CMK (cell line): ENCODE data around the gene SLIT3.
A peak's percentile ranks its signal among the peaks of the same experiment; 100 is the strongest.

Experiments used
- DNase-seq: peaks from one replicate; pipeline ENCODE4 v3.0.0-alpha.2; 2010; ENCODE audit warnings: low read depth

Gene SLIT3

DNA sequence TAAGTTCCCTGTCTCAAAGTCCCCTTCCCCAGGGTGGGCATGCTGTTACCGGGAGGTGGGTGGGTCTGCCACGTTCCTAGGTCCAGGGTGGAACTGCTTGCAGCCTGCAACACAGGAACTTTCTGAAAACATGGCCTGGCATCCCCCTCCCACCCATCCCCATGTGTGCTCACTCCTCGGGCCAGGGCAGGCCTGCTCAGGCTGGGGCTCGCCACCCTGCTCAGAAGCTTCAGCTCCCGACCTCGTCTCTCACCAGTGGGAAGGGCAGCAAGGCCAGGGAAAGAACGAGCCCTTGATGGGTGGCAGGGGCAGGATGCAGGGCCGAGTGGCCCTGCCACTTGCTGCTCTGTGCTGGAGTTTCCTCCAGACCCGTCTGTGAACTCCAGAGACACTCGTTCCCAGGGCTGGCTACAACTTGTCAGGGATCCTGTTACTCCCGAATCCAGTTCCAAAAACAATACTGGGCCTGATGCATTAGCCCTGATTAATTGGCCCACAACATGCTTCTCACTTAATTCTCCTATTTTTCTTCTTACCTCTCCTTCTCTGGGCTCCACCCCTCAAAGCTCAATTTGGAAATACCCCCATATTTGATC, 197.3 kb downstream of the SLIT3 start:
- no peak for DNase-seq

DNA sequence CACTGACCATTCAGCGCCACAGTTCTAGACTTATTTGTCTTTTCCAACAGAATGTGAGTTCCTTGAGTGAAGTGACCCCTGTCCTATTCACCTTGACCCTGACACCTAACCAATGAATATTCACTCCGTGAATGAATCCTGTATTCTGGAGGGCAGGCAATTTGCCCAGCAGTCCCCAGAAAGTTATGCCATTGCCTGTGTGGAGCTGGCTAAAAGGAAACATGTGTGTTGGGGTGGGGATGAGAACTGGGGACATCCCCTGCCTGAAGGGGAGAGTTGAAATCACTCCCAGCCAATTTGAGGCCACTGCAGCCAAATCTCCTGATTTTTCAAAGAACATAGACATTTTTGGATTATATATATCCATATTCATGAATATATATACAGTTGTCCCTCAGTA, 199.0 kb downstream of the SLIT3 start:
- DNase-seq: no peak

DNA sequence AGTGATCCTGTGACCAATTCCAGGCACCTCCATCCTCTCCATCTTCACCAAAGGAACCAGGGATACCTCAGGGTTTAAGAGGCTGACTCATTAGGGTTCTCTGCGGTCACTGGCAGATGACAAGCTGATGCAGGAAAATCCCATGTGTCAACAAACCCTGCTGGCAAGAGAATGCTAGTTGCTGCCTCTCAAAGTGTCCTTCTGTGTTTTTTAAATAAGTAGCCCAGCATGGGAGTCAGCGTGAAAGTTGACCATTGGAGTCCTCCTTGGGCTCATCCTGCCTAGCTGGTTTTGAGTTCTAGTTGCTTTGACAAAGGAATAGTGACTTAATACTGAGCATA, 200.2 kb downstream of the SLIT3 start:
- no peak for DNase-seq

DNA sequence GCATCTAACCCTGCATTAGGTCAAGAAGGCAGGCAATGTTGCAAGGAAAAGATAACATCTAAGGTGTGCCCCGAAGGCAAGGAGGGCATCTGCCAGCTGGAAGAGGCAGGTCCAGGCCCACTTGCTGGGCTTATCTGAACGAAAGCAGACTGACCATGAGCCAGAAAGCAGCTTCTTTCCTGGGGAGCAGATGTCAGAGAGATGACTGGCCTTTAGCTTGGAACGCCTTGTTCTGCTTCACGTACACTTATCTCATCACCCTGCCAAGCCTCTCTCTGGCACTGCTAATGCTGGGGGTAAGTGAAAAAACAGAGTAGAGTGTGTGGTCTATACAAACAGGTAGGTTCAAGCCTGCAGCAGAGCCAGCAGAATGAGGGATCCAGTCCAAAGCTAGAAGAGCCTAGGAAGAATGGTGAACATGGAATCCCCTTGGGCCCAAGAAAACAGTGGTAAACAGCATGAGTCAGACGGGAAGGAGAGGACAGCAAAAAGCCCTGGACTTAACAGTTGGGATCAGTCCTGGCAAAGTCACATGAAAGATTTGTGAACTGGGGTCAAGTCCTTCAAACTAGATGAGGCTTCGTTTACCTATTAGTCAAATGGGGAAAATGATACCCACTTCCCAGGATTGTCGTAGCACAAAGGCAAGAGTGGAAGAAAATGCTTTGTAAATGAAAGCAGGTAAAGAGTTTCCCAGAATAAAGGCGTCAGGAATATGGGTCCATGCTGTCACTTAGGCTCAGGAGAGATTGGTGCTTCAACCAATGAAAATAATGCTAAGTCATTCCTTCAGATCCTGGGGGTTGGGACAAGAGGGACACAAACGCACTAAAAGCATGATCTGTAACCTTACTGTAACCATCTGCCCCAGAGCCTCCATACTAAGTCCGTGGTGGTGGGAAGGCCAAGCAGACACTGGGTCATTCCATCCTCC, 200.9 kb downstream of the SLIT3 start:
- no peak for DNase-seq

DNA sequence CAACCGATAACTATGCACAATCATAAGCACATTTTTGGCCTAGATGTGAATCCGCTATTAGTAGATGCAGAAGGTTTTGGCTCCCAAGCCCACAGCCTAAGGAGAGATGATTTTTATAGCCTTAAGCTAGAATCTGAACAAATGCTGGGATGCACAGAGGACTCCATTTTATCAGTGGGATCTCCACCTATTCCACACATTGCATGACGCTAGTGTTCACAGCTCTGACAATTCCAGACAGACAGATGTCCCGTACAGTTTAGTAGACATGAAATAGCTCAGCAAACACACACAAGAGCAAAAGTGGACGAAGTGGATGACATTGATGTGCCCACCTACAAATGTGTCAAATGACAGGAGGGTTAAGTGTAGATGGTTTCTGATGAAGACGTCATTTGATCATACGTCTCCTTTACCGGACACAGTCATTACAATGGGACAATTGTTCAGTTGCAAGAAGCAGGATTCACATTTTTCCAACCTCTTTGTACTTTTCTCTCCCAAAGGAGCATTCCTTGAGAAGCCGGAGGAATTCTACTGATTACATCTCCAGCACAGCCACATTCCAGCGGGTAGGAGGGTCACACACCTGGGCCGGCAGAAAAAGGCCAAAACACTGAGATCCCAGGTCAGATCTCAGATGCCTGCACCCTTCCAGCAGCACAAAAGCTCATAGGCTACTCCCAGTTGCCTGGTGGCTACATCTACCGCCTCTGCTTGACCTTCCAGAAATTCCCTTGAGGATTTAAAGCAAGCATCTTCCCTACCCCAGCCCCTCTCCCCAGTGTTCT, 202.4 kb downstream of the SLIT3 start:
- DNase-seq: no peak

DNA sequence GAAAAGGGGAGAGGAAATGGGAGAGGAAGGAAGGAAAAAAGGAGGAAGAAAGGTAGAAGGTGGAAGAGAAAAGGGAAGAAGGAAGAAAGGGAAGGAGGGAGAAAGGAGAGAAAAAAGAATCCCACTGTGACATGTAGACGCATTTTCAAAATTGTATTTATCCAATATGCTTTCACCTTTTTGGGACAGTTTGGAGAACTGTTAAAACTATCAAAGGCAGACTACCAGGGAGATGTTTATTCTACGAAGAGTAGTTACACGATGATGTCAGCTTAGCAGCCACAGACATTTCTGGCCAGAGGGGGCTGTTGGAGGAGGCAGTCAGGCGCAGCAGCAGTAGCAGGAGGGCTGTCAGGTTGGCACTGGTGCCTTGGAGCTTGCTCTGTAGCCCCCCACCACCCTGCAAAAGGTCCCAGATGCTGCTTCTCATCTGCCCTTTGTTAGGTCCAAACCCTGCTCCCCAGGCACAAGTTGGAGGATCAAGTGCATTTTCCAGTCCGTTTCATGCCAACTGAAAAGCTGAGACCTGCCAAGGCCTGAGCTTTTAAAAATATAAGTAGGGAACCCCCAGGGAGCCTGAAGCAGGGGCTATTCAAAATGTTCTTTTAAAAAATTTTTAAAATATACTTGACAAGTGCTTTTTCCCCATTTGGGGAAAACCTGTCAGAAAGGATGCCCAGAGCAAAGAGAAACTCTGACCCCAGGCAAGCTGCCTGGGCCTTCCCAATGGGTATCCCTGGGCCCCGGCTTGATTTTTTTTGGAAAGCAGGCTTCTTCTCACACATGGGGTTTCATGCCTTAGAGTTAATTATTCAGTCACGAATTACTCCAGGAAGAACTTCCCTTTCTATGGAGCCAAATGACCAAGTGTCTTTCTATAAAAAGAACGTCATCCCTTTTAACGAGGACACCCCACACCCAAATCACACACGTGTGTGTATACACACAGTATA, 203.3 kb downstream of the SLIT3 start:
- no peak for DNase-seq

DNA sequence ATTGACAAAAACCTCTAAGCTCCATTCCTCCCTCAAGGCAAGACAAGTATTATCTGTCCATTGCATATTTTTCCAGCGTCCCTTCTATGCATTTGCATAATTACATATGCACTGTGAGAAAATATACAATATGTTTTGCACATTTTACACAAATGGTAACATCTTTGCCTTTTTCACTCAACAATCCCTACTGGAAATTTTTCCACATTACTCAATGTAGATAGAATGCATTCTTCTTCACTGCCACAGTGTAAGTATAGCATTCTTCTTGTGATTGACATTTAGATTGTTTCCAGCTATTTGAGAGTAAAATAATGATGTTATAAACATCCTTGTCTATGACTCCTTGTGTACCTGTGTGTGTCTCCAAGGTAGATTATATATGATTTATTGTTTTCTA, 205.0 kb downstream of the SLIT3 start:
- DNase-seq: no peak

DNA sequence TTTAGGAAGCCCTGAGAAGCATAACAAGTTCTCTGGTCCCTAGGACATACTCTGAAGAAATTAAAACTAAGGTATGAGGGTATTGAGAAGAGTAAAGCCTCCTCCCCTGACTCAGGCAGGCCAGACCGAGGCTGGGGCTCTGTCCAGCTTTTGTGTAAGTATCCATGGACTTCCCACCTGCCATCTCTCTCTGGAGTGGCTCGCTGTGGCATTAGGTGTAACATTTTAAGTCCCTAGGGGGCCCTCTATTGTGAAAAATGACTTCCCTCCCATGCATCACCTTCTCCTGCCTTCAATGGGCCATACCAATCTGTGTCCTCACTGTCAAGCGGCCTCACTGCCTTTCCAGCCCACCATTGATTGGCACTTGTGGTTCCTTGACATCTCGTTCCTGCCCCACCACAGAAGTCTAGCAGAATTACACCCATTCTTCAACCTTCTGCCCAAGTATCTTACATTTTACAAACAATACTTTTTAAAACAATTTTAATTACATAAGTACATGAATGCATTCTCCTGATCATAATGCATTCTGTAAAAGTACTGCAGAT, 205.5 kb downstream of the SLIT3 start:
- DNase-seq: no peak

DNA sequence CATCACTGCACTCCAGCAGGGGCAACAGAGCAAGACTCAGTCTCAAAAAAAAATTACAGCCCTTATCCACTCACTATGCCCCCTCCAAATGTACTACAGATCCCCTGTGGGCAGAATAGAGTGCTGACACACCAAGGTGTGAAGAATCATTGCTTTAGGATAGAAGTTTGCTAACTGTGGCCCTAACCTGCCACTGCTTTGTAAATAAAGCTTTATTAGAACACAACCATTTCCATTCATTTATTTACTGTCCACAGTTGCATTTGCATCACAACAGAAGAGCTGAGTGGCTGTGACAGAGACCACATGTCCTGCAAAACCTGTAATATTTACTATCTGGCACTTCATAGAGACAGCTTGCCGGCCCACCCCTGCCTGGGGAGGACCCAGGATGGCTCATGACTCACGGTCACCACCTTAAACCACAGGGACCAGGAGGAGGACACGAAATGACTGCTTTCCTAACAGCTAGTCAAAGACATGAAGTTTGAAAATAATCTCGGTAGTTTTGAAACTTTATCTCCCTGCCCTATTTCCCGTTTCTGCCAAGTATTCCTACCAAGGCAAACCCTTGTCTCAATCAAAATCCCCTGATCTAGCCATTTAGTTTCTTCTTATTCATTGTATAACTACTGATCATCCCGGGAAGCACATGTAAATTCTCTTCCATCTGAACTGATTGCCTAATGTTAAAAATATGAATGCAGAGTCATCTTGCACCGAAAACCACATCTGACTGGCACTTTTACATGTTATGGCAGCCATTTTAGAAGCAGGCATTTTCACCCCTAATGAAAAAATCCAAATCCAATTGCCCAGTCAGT, 206.1 kb downstream of the SLIT3 start:
- DNase-seq: no peak

DNA sequence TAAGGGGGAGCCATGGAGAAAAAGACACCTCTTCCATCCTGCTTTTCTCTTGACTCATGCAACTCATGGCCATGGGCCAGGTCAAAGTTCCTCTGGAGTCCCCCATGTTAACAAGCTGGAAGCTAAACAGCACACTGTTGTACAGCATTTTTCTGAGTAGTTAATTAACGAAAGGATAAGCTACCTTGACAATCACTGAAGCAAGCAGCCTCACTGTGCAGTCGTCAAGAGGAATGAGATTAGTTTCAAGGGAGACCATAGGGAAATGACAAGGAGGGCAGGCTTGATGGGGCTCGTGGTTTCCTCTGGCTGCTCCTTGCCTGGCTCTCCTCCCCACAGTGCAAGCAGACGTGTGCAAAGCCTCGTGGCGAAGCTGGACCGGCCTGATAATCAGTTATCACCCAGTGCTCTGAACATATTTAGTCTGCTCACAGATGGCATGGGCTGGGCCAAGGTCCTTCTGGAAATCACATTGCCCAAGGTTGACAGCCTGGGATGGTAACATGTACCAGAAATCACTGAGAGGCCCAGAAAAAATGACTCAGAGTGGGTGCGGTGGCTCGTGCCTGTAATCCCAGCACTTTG, 209.5 kb downstream of the SLIT3 start:
- DNase-seq: peak; percentile 12

DNA sequence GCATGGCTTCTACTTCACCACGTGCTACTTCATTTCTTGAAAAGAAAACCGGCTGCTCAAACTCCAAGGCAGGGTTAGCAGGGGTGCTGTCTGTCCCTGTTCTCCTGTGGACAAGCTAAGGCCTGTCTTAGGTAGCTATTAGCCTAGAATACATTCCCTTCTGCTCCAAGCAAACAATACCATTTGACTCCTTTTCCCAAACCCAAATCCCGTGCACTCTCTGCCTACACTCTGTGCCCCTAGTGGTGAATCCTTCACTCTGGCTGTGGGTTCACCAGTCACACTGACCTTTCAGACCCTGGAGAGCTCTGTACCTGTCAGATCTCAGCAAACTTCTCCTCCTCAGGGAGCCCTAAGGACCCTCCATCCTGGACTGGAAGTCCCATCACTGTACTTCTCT, 211.6 kb downstream of the SLIT3 start:
- DNase-seq: no peak

DNA sequence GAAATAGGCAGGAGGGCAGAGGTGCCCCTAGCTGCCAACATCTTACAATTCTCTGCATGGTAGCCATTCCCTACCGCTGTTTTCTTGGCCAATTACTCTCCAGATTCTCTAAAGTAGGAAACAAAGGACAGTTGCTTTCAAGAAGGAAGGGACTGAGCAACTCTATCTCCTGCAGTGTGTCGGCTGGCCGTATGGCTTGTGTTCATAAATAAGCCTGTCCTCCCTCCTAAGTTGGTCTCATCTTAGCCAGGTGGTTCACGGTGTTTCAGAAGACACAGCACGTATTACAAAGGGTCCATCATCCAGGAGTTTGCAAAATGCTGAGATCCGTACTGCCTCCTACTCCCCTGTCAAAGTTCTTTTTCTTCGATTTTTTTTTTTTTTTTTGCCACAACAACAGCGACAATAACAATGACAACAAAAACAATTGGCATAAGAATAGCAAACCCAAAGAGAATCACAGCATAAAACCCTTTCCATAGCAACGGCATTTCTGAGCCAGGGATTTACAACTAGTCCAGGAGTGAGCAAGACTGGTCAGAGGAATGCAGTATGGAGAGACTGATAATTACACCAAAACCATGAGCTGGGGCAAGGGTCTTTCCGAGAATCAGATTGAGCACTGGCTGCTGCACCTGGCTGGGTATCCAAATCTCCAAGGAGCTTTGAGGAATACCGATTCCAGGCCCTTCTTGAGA, 212.8 kb downstream of the SLIT3 start:
- no peak for DNase-seq

DNA sequence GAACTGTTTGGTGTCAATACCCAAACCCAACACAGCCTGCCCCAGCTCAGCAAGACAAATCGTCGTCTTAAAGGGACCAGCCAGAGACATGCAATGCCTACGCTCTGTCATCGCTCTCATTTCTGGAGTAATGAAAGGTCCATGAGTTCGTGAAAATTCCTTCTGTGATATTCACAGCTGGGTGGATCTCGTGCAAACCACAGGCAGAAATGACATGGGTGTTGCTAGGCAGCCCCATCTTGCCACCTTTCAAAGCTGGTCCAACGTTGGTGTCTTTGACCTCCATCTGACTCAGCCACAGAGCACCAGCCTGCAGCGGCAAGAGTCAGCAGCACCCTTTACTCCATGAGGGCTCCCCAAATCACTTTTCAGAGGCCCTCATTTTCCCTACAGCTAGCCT, 215.3 kb downstream of the SLIT3 start:
- DNase-seq: no peak

DNA sequence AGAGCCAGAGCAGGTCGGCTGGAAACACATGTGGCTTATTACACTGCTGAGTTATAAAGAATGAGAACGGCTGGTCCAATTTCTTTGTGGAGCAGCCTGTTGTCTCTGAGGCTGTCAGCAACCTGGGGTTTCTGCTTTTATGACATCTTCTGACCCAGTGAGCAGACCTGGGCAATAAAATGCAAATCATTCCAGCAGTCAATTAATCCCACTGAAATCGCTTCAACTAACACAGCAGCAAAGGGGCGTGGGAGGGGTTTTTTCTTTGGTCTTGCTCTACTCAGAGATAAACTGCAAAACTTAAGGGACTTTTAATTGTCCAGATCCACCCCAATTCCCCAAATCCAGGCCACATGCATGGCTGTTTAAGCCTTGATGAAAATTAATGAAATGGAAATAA, 215.7 kb downstream of the SLIT3 start:
- DNase-seq: no peak

DNA sequence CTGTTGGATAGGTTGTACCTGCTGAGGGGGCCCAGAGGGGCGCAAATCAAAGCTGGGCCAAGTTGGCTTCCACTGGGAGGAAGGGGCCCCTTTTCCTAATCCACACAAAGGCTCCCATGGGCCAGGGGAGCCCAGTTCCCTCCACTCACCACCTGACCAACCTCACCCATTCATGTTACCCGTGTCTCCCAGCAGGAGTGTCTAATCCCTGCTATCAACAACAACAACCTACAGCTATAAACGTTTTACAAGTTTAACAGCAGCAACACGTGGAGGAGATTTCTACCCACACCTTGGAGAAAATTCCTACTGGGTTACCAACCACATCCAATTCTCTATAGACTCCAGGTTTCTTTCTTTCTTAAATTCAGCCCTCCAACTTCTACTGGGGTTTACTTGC, 216.2 kb downstream of the SLIT3 start:
- no peak for DNase-seq

DNA sequence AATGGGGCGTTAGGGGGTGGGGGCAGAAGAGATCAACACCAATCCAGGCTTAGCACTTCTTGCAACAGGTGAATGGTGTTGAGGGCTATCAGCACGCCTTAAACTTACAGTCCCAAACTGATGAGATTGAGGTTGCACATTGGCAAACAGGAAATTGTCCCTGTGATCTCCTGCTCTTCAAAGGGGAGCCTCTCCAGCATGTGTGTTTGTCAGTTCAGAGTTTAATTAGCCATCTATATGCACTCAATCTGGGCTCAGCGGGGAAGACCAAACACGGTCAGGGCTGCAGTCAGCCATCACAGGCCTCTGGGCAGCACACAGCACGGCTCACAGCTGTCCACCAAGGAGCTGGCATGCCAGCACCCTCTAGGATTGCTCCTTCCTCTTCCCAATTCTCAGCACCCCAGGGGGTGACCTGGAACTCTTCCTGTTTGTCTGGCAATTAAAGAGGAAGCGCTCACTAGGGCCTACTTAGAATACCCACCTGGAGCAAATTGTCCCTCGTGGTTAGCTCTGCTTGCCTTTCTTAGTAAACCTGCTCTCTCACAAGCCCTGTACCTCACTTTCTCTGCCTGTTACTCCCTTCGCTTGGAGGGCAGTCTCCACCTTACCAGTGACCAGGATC, 217.4 kb downstream of the SLIT3 start:
- DNase-seq: no peak

DNA sequence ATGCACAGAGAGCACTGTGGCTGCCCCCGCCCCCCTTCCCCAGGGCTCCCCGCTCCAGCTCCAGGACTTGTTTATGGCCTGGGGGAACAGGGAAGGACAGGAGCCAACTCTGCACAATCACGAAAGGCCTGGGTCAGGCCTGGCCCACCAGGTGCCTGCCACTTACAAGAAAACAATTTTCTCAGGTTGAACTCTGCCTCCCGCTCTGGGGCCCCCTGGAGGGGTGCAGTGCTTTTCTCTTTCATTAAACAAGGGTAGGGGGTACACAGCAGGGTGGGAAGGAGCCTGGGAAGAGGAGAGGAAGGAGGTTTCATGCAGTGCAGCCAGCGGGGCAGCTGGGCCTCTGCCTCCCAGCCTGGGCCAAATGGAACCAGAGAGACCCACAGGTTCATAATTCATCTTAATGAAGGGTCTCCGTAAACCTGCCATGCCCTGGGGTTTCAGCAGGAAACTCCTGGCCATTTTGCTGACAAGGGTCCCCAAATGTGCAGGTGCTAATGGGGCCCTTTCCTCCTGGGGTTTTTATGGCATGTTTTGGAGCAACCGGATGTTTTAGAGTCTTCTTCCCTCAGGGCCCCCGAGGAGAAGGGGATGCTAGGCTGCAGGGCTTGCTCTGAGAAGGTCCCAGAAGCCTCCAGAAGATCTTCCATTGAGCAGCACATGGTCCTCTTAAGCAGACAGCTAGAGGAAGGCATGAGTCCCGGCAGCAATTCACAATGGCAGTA, 219.8 kb downstream of the SLIT3 start:
- no peak for DNase-seq

DNA sequence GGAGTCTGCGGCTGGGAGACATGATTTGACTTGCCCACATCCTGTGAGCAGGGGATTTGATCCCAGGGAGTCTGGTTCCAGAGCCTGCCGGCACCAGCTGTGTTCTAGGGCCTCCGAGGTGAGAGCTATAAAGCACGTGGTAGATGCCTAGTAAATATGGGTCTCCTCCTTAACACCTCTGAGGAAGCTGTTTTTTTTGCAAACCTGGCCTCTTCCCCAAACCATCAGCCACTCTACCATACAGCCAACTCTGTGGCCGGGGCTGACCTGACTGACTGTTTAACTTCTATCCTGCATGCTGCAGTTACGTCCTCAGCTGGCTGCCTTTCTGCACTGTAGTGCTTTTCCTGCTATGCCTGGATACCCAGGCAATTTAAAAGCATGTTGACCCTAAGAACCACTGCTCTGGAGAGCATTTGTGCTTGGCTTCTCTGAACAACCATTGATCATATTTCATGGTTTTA, 220.5 kb downstream of the SLIT3 start:
- DNase-seq: no peak
